Osteoblast (primary cell): Measurements from ENCODE around the gene DISP1. TPM values are rescaled to one million over a fixed set of nuclear protein-coding genes. Genes with fewer than 3 reads are reported as not detected.

Source experiments
- DNase-seq: peaks from one replicate; pipeline ENCODE4 v3.0.0; 2011; ENCODE audit warnings: low spot score, mixed read lengths; ENCODE audit not compliant: insufficient read length; ENCODE audit errors: missing footprints
- H2AFZ ChIP-seq: 2 replicates; pipeline ENCODE4 v1.6.0; 2011; ENCODE audit warnings: mild to moderate bottlenecking, low read length
- H3K27ac ChIP-seq: 2 replicates; pipeline ENCODE4 v1.5.1; 2011; ENCODE audit warnings: mild to moderate bottlenecking, low read depth, low read length, moderate library complexity
- H3K27me3 ChIP-seq: 2 replicates; pipeline ENCODE4 v1.6.0; 2012; ENCODE audit warnings: mild to moderate bottlenecking, control low read depth, inconsistent platforms, low read length, moderate library complexity; ENCODE audit not compliant: insufficient read depth
- H3K36me3 ChIP-seq: 2 replicates; pipeline ENCODE4 v1.5.1; 2011; ENCODE audit warnings: mild to moderate bottlenecking, low read length, control low read depth, moderate library complexity; ENCODE audit not compliant: insufficient read depth
- H3K4me1 ChIP-seq: 2 replicates; pipeline ENCODE4 v1.5.1; 2011; ENCODE audit warnings: mild to moderate bottlenecking, low read length, control low read depth, moderate library complexity; ENCODE audit not compliant: insufficient read depth
- H3K4me2 ChIP-seq: 2 replicates; pipeline ENCODE4 v1.6.0; 2011; ENCODE audit warnings: mild to moderate bottlenecking, low read length; ENCODE audit not compliant: insufficient read depth
- H3K4me3 ChIP-seq: fragments of 200-600 bp; sonication (generic); 3 replicates; pipeline ENCODE4 v1.5.1; 2012; ENCODE audit warnings: mild to moderate bottlenecking, low read length, inconsistent platforms; ENCODE audit not compliant: insufficient read depth
- H3K79me2 ChIP-seq: 2 replicates; pipeline ENCODE4 v1.6.0; 2012; ENCODE audit warnings: mild to moderate bottlenecking, low read length, control low read depth, inconsistent platforms; ENCODE audit not compliant: insufficient read depth
- H3K9me3 ChIP-seq: 2 replicates; pipeline ENCODE4 v1.5.1; 2011; ENCODE audit warnings: low read depth, low read length, control low read depth
- H4K20me1 ChIP-seq: 2 replicates; pipeline ENCODE4 v1.6.0; 2012; ENCODE audit warnings: mild to moderate bottlenecking, low read length, control low read depth; ENCODE audit not compliant: insufficient read depth
- CTCF ChIP-seq: IDR thresholded peaks from 2 replicates; pipeline ENCODE4 v1.5.1; 2011; ENCODE audit warnings: mild to moderate bottlenecking, low read depth, low read length, moderate library complexity; ENCODE audit errors: extremely low read depth
- total RNA-seq: library from RNA; depleted of rRNA; stranded (reverse); fragments of >200 nt; gene quantifications from 2 replicates; pipeline ENCODE4 v1.2.3, GENCODE V29; 2012

Gene DISP1
- 4.3 and 4.4 TPM in 2 replicates for total RNA-seq

- peak within 1 kb of the TSS; percentile 98 for H2AFZ ChIP-seq
- peak; percentile 87 for DNase-seq
- peak within 1 kb of the TSS; percentile 90 for H3K4me3 ChIP-seq
- H3K36me3 ChIP-seq: no peaks in the 10 kb centered on the region
- no peaks in the 10 kb centered on the region for H3K27me3 ChIP-seq
- no peaks in the 10 kb centered on the region for H4K20me1 ChIP-seq
- peak within 1 kb of the TSS; percentile 95 for H3K27ac ChIP-seq
- peak within 1 kb of the TSS; percentile 95 for H3K4me2 ChIP-seq
- H3K4me1 ChIP-seq: peaks cover 34% of the 10 kb centered on the region
- no peak for TF ChIP-seq CTCF
- no peaks in the 10 kb centered on the region for H3K9me3 ChIP-seq
- H3K79me2 ChIP-seq: peaks cover 36% of the 10 kb centered on the region
Observed at GRCh38 chr1:222814536-222815439, at the start of gene DISP1. DISP1 (plus strand) TSS chr1:222815039; CDS start chr1:222942824, 127,785 bp downstream.

- peaks cover 5% of the 10 kb centered on the region for H3K9me3 ChIP-seq
- H2AFZ ChIP-seq: no peak overlapping the region
- no peak for DNase-seq
- TF ChIP-seq CTCF: no peak
- no peaks in the 10 kb centered on the region for H4K20me1 ChIP-seq
- H3K27me3 ChIP-seq: peaks cover 2% of the 10 kb centered on the region
- no peak overlapping the region for H3K4me2 ChIP-seq
- H3K36me3 ChIP-seq: no peaks in the 10 kb centered on the region
- no peaks in the 10 kb centered on the region for H3K4me1 ChIP-seq
- no peak overlapping the region for H3K4me3 ChIP-seq
- H3K79me2 ChIP-seq: no peaks in the 10 kb centered on the region
- H3K27ac ChIP-seq: no peak overlapping the region
Observed at GRCh38 chr1:222767152-222767571, 47.7 kb upstream of the DISP1 start.

DNA sequence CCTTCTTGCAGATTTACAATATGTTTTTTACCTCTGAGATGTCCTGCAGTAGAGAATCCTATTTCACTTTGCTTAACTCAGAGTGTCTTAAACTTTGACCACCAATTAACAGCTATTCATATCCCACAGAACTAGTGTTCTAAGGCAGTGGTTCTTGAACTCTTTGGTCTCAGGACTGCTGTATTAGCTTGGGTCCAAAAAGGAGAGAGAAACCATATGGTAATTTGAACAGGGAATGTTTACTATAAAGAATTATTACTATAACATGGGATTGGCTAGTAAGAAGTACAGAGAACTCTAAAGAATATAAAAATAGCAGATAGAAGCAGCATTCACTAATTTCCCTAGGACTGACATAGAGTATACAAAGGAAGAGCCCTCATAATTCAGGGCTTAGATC is 46.2 kb upstream of the DISP1 start:
- DNase-seq: no peak
- peaks cover 5% of the 10 kb centered on the region for H3K9me3 ChIP-seq
- H2AFZ ChIP-seq: no peak overlapping the region
- no peaks in the 10 kb centered on the region for H3K36me3 ChIP-seq
- no peaks in the 10 kb centered on the region for H4K20me1 ChIP-seq
- H3K4me2 ChIP-seq: no peak overlapping the region
- no peak for TF ChIP-seq CTCF
- H3K4me3 ChIP-seq: no peak overlapping the region
- H3K4me1 ChIP-seq: no peaks in the 10 kb centered on the region
- peaks cover 2% of the 10 kb centered on the region for H3K27me3 ChIP-seq
- H3K27ac ChIP-seq: no peak overlapping the region
- no peaks in the 10 kb centered on the region for H3K79me2 ChIP-seq

DNA sequence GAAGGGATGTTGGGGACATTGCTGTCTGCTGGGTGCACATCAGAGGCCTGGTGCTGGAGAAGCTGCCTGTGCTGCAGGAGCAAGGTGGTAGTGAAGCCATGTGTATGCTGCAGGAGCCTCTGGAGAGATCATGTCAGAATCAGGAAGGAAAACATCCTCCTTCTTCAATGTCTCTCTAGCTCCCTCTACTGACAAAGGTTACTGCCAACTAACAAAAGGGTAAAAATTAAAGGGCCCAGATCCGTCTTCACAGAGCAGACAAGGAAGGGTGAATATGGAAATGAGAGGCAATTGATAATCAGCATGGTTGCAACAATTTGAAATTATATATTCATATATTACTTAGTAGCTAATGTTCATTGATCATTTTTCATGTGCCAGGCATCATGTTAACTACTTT is 45.7 kb upstream of the DISP1 start:
- no peaks in the 10 kb centered on the region for H4K20me1 ChIP-seq
- no peak for TF ChIP-seq CTCF
- no peak overlapping the region for H3K4me3 ChIP-seq
- no peak overlapping the region for H3K4me2 ChIP-seq
- no peaks in the 10 kb centered on the region for H3K79me2 ChIP-seq
- DNase-seq: no peak
- peaks cover 5% of the 10 kb centered on the region for H3K9me3 ChIP-seq
- no peaks in the 10 kb centered on the region for H3K4me1 ChIP-seq
- no peak overlapping the region for H3K27ac ChIP-seq
- H3K27me3 ChIP-seq: peaks cover 2% of the 10 kb centered on the region
- no peak overlapping the region for H2AFZ ChIP-seq
- H3K36me3 ChIP-seq: no peaks in the 10 kb centered on the region
